ENCODE data around the gene OR1J4.

The OR1J4 gene

DNA sequence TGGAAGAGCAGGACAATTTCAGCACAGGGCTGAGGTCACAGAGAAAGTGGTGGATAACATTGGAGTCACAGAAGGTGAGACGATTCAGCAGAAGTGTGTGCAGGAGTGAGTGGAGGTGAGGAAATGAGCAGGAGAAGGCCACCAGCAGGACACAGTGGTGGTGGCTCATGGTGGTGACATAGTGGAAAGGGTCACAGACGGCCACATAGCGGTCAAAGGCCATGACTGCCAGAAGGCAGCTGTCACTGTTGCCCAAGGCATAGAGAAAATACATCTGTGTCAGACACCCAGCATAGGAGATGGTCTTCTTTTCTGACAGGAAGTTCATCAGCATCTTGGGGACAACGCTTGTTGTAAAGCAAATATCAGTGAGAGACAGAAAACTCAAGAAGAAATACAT lies 49.0 kb downstream of the OR1J4 start:
- DNase-seq (ENCODE audit: low read depth in 2 of 2, low spot score in 1 of 2): no peak
